Tibial nerve (tissue), 4 donors: ENCODE measurements around the gene LAMC2. TPM values are rescaled to one million over a fixed set of nuclear protein-coding genes. Genes with fewer than 3 reads are reported as not detected.

Experiments used
- DNase-seq, 2 donors: peaks; one replicate each; pipeline ENCODE4 v3.0.0-alpha.2; 2019; ENCODE audit warnings: low spot score in 2 of 2
- H3K27ac ChIP-seq, 4 donors: fragments of 200-600 bp; sonication (generic) in 3 of 4; one replicate each; pipeline ENCODE4 v1.5.1; 2017 to 2019; ENCODE audit warnings: mild to moderate bottlenecking in 1 of 4
- H3K27me3 ChIP-seq, 2 donors: fragments of 200-600 bp; sonication (generic) in 1 of 2; one replicate each; pipeline versions ENCODE4 v1.5.1 to v1.6.0; 2017 to 2019
- H3K36me3 ChIP-seq, 3 donors: fragments of 200-600 bp; sonication (generic); one replicate each; pipeline ENCODE4 v1.5.1; 2018 to 2019
- H3K4me1 ChIP-seq, 4 donors: fragments of 200-600 bp; sonication (generic) in 3 of 4; one replicate each; pipeline ENCODE4 v1.5.1; 2017 to 2019
- H3K4me3 ChIP-seq, 4 donors: fragments of 200-600 bp; sonication (generic) in 3 of 4; one replicate each; pipeline ENCODE4 v1.5.1; 2017 to 2019; ENCODE audit warnings: mild to moderate bottlenecking in 1 of 4, moderate library complexity in 1 of 4
- H3K9me3 ChIP-seq, 4 donors: fragments of 200-600 bp; sonication (generic) in 3 of 4; one replicate each; pipeline ENCODE4 v1.5.1; 2017 to 2019
- CTCF ChIP-seq, 5 experiments: fragments of 200-600 bp in 3 of 5; fragments of 450-650 bp in 2 of 5; sonication (generic) in 3 of 5; IDR thresholded peaks; one replicate each; pipeline ENCODE4 v1.5.1; 2016 to 2019; ENCODE audit warnings: antibody characterized with exemption in 5 of 5, mild to moderate bottlenecking in 3 of 5, moderate library complexity in 2 of 5
- EP300 ChIP-seq, 2 donors: sonication (generic); formaldehyde crosslinking; IDR thresholded peaks; one replicate each; pipeline ENCODE4 v1.6.1; 2017; ENCODE audit warnings: antibody characterized with exemption in 2 of 2, mild to moderate bottlenecking in 1 of 2
- POLR2A ChIP-seq, 2 donors: fragments of 450-650 bp; IDR thresholded peaks; one replicate each; pipeline ENCODE4 v1.6.1; 2017; ENCODE audit warnings: antibody characterized with exemption in 2 of 2, mild to moderate bottlenecking in 2 of 2, moderate library complexity in 2 of 2
- WGBS, 2 donors: methylation state at CpG; one replicate each; pipeline ENCODE4 v1.1.5; 2018; 5-methylcytosine and 5-hydroxymethylcytosine counted together
- total RNA-seq, 4 donors: library from RNA; depleted of rRNA; stranded (reverse); fragments of >200 nt; gene quantifications; one replicate each; pipeline ENCODE4 v1.1.0, GENCODE V29; 2016

Gene LAMC2
- total RNA-seq, 4 donors from 2014 or later = 4.5 to 11.9 (median 8.1) TPM

GRCh38 chr1:183263886-183264602 lies 78.0 kb downstream of the LAMC2 start:
- Histone ChIP-seq H3K27ac (no peak overlapping the region), H3K36me3 (no peaks in the 10 kb centered on the region), H3K4me1 (no peaks in the 10 kb centered on the region), H3K27me3 (no peaks in the 10 kb centered on the region), H3K4me3 (no peak overlapping the region), H3K9me3 (no peaks in the 10 kb centered on the region)
- DNase-seq = no peak
- TF ChIP-seq EP300 (IDR thresholded peaks at IDR 0.05) (no peak), CTCF (IDR thresholded peaks at IDR 0.05) (no peak), POLR2A (IDR thresholded peaks at IDR 0.05) (no peak)
- 73 to 76% methylated on average over 6 of the region's 6 CpGs for WGBS, 2 donors

- Histone ChIP-seq H3K36me3 (no peaks in the 10 kb centered on the region), H3K27ac (peak overlapping the region in 2 of 4 donors; percentile 31 to 67), H3K4me3 (no peak overlapping the region), H3K27me3 (no peaks in the 10 kb centered on the region), H3K4me1 (peaks cover 0 to 25% (median 4%) of the 10 kb centered on the region in 4 donors), H3K9me3 (no peaks in the 10 kb centered on the region)
- no peak for DNase-seq
- WGBS, 2 donors = 60 to 67% methylated on average over 7 of the region's 7 CpGs
- TF ChIP-seq EP300 (IDR thresholded peaks at IDR 0.05) = peak in 1 of 2 donors; percentile 77
- TF ChIP-seq CTCF (IDR thresholded peaks at IDR 0.05) = no peak
- TF ChIP-seq POLR2A (IDR thresholded peaks at IDR 0.05) = no peak
Measured at GRCh38 chr1:183267646-183268431, 81.8 kb downstream of the LAMC2 start.

GRCh38 chr1:183270541-183271141 lies 84.6 kb downstream of the LAMC2 start:
- Histone ChIP-seq H3K4me1 (peaks cover 0 to 37% (median 4%) of the 10 kb centered on the region in 4 donors), H3K4me3 (no peak overlapping the region), H3K36me3 (no peaks in the 10 kb centered on the region), H3K27ac (peak overlapping the region in 3 of 4 donors; percentile 18 to 68 (median 52)), H3K9me3 (no peaks in the 10 kb centered on the region), H3K27me3 (no peaks in the 10 kb centered on the region)
- DNase-seq = no peak
- WGBS, 2 donors = 29 to 36% methylated on average over 5 of the region's 5 CpGs
- TF ChIP-seq EP300 (IDR thresholded peaks at IDR 0.05) (no peak), CTCF (IDR thresholded peaks at IDR 0.05) (no peak), POLR2A (IDR thresholded peaks at IDR 0.05) (no peak)

GRCh38 chr1:183272390-183272848 lies 86.4 kb downstream of the LAMC2 start:
- TF ChIP-seq EP300 (IDR thresholded peaks at IDR 0.05) (no peak), CTCF (IDR thresholded peaks at IDR 0.05) (no peak), POLR2A (IDR thresholded peaks at IDR 0.05) (no peak)
- WGBS, 2 donors = 46 to 52% methylated on average over 4 of the region's 4 CpGs
- H3K27me3 ChIP-seq = no peaks in the 10 kb centered on the region
- no peak overlapping the region for H3K4me3 ChIP-seq
- H3K9me3 ChIP-seq = no peaks in the 10 kb centered on the region
- H3K36me3 ChIP-seq = no peaks in the 10 kb centered on the region
- H3K27ac ChIP-seq = peak overlapping the region in 3 of 4 donors; percentile 5 to 71 (median 70)
- H3K4me1 ChIP-seq = peaks cover 0 to 37% (median 4%) of the 10 kb centered on the region in 4 donors
- DNase-seq = no peak
